Measurements from ENCODE around the gene NUTF2.

The NUTF2 gene

GRCh38 chr16:67877064-67877463 lies 30.3 kb downstream of the NUTF2 start:
- no peak overlapping the region for H3K27ac ChIP-seq
- H3K27me3 ChIP-seq (replicated peaks): no peaks in the 10 kb centered on the region
- no peak for DNase-seq
- no peak overlapping the region for H3K4me3 ChIP-seq (ENCODE audit: low read depth, low read length)
- TF ChIP-seq CTCF (IDR thresholded peaks at IDR 0.05; ENCODE audit: low read depth, low read length, missing control alignments): no peak
- in situ Hi-C loops (cut with HindIII; ENCODE audit: low pct_ligation_motif_present, low sequenced_read_pairs): no loop called here
- peaks cover 62% of the 10 kb centered on the region for H3K36me3 ChIP-seq (replicated peaks)

GRCh38 chr16:67878232-67878631 lies 31.5 kb downstream of the NUTF2 start:
- Histone ChIP-seq H3K36me3 (replicated peaks) (peaks cover 73% of the 10 kb centered on the region), H3K27ac (no peak overlapping the region)
- in situ Hi-C loops (cut with HindIII; ENCODE audit: low pct_ligation_motif_present, low sequenced_read_pairs): no loop called here

GRCh38 chr16:67878846-67879245 lies 32.1 kb downstream of the NUTF2 start:
- no peaks in the 10 kb centered on the region for H3K27me3 ChIP-seq (replicated peaks)
- DNase-seq: no peak
- peaks cover 79% of the 10 kb centered on the region for H3K36me3 ChIP-seq (replicated peaks)
- no peak for TF ChIP-seq CTCF (IDR thresholded peaks at IDR 0.05; ENCODE audit: low read depth, low read length, missing control alignments)
- no peak overlapping the region for H3K4me3 ChIP-seq (ENCODE audit: low read depth, low read length)
- in situ Hi-C loops (cut with HindIII; ENCODE audit: low pct_ligation_motif_present, low sequenced_read_pairs): no loop called here
- H3K27ac ChIP-seq: no peak overlapping the region

More at GRCh38 chr16:67878232-67878631, 31.5 kb downstream of the NUTF2 start:
- no peak for DNase-seq
- TF ChIP-seq CTCF (IDR thresholded peaks at IDR 0.05; ENCODE audit: low read depth, low read length, missing control alignments): no peak
- Histone ChIP-seq H3K27me3 (replicated peaks) (no peaks in the 10 kb centered on the region), H3K4me3 (ENCODE audit: low read depth, low read length) (no peak overlapping the region)

- TF ChIP-seq CTCF (IDR thresholded peaks at IDR 0.05; ENCODE audit: low read depth, low read length, missing control alignments): no peak
- H3K36me3 ChIP-seq (replicated peaks): peaks cover 82% of the 10 kb centered on the region
- no peaks in the 10 kb centered on the region for H3K27me3 ChIP-seq (replicated peaks)
- DNase-seq: no peak
- no peak overlapping the region for H3K27ac ChIP-seq
- H3K4me3 ChIP-seq (ENCODE audit: low read depth, low read length): no peak overlapping the region
- in situ Hi-C loops (cut with HindIII; ENCODE audit: low pct_ligation_motif_present, low sequenced_read_pairs): no loop called here
Measured at GRCh38 chr16:67879462-67879861, 32.7 kb downstream of the NUTF2 start.

- no peaks in the 10 kb centered on the region for H3K27me3 ChIP-seq (replicated peaks)
- H3K27ac ChIP-seq: no peak overlapping the region
- no peak for DNase-seq
- in situ Hi-C loops (cut with HindIII; ENCODE audit: low pct_ligation_motif_present, low sequenced_read_pairs): no loop called here
- H3K4me3 ChIP-seq (ENCODE audit: low read depth, low read length): no peak overlapping the region
- H3K36me3 ChIP-seq (replicated peaks): peaks cover 84% of the 10 kb centered on the region
- TF ChIP-seq CTCF (IDR thresholded peaks at IDR 0.05; ENCODE audit: low read depth, low read length, missing control alignments): no peak
Measured at GRCh38 chr16:67879936-67880335, 33.2 kb downstream of the NUTF2 start.

- in situ Hi-C loops (cut with HindIII; ENCODE audit: low pct_ligation_motif_present, low sequenced_read_pairs): no loop called here
- H3K36me3 ChIP-seq (replicated peaks): peaks cover 87% of the 10 kb centered on the region
- TF ChIP-seq CTCF (IDR thresholded peaks at IDR 0.05; ENCODE audit: low read depth, low read length, missing control alignments): no peak
- no peak overlapping the region for H3K4me3 ChIP-seq (ENCODE audit: low read depth, low read length)
- no peak overlapping the region for H3K27ac ChIP-seq
- DNase-seq: no peak
- no peaks in the 10 kb centered on the region for H3K27me3 ChIP-seq (replicated peaks)
Measured at GRCh38 chr16:67880584-67880983, 33.9 kb downstream of the NUTF2 start.
